Measurements from ENCODE around the gene NCBP3.

DNA sequence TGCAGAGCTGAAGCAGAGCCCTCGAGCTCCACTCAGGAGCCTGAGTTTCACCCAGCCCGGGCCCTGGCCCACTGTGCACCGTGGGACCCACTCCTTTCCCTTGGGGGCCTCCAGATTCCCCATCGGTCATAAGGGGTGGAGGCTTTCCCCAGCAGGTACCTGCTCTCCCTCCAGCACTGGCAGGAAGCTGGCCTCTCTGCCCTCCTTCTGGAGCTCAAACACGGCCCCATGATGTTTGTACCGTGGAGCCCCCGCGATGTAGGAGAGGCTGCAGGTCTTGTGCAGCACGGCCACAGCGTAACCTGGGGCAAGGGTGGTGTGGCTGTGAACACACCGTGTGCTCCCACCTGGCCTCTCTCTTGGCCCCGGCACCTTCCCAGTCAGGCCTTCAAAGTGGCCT, 92.4 kb downstream of the NCBP3 start:
- TF ChIP-seq, protein P1, sequence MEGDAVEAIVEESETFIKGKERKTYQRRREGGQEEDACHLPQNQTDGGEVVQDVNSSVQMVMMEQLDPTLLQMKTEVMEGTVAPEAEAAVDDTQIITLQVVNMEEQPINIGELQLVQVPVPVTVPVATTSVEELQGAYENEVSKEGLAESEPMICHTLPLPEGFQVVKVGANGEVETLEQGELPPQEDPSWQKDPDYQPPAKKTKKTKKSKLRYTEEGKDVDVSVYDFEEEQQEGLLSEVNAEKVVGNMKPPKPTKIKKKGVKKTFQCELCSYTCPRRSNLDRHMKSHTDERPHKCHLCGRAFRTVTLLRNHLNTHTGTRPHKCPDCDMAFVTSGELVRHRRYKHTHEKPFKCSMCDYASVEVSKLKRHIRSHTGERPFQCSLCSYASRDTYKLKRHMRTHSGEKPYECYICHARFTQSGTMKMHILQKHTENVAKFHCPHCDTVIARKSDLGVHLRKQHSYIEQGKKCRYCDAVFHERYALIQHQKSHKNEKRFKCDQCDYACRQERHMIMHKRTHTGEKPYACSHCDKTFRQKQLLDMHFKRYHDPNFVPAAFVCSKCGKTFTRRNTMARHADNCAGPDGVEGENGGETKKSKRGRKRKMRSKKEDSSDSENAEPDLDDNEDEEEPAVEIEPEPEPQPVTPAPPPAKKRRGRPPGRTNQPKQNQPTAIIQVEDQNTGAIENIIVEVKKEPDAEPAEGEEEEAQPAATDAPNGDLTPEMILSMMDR (IDR thresholded peaks at IDR 0.05) = no peak
- TF ChIP-seq POLR2A (IDR thresholded peaks at IDR 0.05) = no peak
- no peak for TF ChIP-seq EP300 (IDR thresholded peaks at IDR 0.05)

Data from ovary (tissue), 3 donors.